GM19043 (cell line): Measurements from ENCODE around the gene KIAA0930.
"Not testable (repeated sequence)": the region's sequence is repeated elsewhere in the genome, so short reads cannot be mapped to it uniquely, and the experiment has no call there.

ENCODE experiments used
- ATAC-seq: cut with Tn5 transposase; IDR thresholded peaks from one replicate; pipeline ENCODE4 v1.9.1; 2021; ENCODE audit warnings: low read depth; ENCODE audit not compliant: unreplicated experiment

Gene KIAA0930

DNA sequence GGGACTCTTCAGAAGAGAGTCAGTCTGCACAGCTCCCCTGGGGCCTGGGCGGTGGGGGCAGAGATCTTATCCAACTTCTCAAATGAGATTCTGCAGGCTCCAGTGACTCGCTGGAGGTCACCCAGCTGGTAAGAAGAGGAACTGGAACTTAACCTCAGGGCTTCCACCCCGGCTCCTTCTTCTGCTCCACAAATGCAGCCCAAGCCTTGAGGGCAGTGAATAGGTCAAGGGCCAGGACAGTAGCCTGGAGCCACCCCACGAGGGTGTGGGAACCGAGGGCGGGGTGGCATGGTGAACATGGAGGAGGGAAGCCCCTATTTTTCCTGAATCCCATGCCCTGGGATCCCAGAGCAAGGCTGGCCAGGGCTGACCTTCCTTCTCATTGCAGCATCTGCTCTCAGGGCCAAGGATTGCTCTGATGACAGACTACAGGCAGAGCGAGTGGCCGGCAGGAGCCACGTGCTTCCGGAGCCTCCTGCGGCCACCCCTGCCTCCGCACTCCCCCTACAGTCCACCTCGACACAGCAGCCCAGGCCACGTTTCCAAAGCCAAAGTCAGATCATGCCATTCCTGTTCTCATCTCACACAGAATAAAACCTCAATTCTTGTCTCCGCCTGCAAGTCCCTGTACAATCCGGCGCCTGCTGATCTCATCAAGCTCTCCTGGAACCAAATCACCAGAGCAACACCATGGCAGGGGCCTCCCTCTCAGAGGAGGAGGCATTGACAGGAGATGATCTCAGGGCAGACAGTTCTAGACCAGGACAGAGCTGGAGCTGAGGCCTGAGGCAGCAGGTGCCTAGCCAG is 23.0 kb upstream of the KIAA0930 start:
- peak; percentile 76 for ATAC-seq

DNA sequence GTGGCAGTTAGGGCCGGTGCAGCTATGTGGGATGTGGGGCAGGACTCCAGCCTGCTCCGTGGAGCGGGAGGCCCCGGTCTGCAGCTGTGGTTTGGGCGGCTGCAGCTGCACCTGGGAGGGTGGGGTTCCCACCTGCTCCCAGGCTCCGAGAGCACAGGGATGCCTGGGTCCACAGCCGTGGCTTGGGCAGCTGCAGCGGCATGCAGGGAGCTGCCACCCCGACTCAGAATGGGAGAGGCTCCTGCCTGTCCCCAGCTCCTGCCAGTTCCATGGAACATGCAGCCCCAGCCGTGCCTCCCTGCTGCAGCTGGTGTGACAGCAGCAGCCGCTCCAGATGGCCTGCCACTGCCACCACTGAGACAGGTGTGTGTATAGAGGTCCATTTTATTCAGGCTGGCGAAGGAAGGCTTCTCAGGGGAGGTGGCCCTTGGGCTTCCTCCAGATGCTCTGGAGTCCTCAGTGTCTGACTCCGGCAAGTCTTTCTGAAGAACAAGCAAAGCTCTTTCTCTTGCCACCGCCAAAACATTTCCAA is 22.3 kb upstream of the KIAA0930 start:
- no peak for ATAC-seq

- ATAC-seq = no peak
Observed at GRCh38 chr22:45262195-45262930, 21.7 kb upstream of the KIAA0930 start.

- no peak for ATAC-seq
Observed at GRCh38 chr22:45261407-45262088, 20.9 kb upstream of the KIAA0930 start.

DNA sequence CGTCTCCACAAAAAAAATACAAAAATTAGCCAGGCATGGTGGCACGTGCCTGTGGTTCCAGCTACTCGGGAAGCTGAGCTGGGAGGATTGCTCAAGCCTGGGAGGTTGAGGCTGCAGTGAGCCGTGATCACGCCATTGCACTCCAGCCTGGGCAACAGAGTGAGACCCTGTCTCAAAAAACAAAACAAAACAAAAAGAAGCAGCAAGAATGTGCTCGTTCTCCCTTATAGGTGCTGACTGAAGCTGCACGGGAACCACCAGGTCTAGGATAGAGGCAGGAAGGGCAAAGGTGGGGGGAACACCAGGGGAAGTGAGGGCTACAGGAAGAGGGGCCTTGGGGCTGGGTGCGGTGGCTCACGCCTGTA is 19.7 kb upstream of the KIAA0930 start:
- not testable (repeated sequence) for ATAC-seq

DNA sequence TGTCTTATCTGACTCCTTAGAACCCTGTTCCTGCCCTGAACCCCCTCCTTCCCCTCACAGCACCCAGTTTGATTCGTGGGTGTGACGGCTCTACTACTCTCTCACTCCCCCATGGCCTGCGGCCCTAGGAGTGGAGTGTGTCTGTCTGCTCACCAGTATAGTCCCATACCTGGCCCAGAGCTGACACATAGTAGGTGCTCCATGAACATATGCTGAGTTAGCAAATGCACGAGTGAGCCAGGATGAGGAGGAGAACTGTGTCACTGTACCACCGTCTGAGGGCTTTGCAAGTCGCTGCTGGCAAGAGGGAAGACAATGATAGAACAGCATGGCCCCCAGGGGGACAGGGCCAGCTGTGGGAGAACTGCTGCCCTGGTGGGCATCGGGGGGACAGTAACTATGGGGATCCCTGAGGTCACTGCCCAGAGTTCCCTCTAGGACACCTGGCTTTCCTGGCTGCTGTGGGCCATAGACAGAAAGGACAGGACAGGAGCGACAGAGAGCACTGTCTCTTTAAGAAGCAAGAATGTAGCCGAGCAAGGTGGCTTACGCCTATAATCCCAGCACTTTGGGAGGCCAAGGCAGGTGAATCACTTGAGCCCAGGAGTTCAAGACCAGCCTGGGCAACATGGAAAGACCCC is 19.2 kb upstream of the KIAA0930 start:
- no peak for ATAC-seq

GRCh38 chr22:45257941-45258340 is 17.2 kb upstream of the KIAA0930 start:
- ATAC-seq = not testable (repeated sequence)

- ATAC-seq = no peak
Observed at GRCh38 chr22:45254789-45255278, 14.1 kb upstream of the KIAA0930 start.

GRCh38 chr22:45254388-45254787 is 13.7 kb upstream of the KIAA0930 start:
- ATAC-seq = no peak

- ATAC-seq = no peak
Observed at GRCh38 chr22:45253039-45253641, 12.4 kb upstream of the KIAA0930 start.

DNA sequence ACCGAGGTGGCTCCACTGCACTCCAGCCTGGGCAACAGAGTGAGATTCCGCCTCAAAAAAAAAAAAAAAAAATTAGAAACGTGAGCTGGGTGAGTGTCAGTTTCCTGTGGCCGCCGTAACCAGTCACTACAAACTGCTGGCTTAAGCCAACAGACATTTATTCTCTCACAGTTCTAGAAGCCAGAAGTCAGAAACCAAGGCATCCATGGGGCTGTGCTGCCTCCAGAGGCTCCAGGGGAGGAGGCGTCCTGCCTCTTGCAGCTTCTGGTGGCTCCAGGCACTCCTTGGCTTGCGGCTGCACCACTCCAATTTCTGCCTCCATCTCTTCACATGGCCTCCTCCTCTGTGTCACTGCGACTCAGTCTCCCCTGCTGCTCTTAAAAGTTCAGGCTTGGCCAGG is 11.1 kb upstream of the KIAA0930 start:
- no peak for ATAC-seq

GRCh38 chr22:45248832-45249561 is 8.3 kb upstream of the KIAA0930 start:
- no peak for ATAC-seq

GRCh38 chr22:45246060-45246985 is 5.6 kb upstream of the KIAA0930 start:
- no peak for ATAC-seq

GRCh38 chr22:45244916-45245315 is 4.2 kb upstream of the KIAA0930 start:
- ATAC-seq = no peak

- no peak for ATAC-seq
Observed at GRCh38 chr22:45242778-45243191, 2.1 kb upstream of the KIAA0930 start.

- ATAC-seq = no peak
Observed at GRCh38 chr22:45240104-45240809, 437 bp downstream of the KIAA0930 start.

DNA sequence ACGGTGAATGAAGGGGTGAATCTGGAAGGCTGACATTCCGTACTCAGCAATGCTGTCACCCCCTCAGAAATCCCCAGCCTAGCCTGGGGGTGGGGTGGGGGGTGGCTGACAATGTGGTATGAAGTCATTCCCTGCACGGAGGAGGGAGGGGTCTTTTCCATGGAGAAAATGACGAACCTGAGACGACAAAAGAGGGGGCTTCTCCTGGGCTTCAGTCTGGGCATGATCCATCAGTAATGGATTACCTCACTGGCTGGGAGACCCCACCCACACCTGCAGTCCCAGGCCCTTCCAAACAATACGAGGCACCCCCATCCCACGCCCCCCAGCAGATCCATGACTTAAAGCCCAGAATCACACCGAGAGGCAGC is 1.0 kb downstream of the KIAA0930 start:
- ATAC-seq = no peak
